ENCODE data around the gene SEMA4B. TPM values are rescaled to one million over a fixed set of nuclear protein-coding genes. Genes with fewer than 3 reads are reported as not detected.

The SEMA4B gene
- total and polyA plus RNA-seq, 9 of the 15 experiments (the other 6 are each of a cell fraction or from before 2014, with no cell fraction given), result 1.3 to 33.6 (median 11.0) TPM

GRCh38 chr15:90184786-90185704 is 16.1 kb upstream of the SEMA4B start (continued):
- no peak for TF ChIP-seq ID3 (CRISPR knock-in tag; IDR thresholded peaks at IDR 0.05)
- peak; percentile 35; the same call in 1 of the 2 replicates for TF ChIP-seq ID3 (tag; IDR thresholded peaks at IDR 0.05)
- TF ChIP-seq ATF2 (CRISPR knock-in tag; IDR thresholded peaks at IDR 0.05), result no peak
- TF ChIP-seq ZBTB11 (CRISPR knock-in tag; IDR thresholded peaks at IDR 0.05), result peak; percentile 58 to 90 (median 65); a peak in 4 of 6 replicates
- TF ChIP-seq TAL1 (IDR thresholded peaks at IDR 0.05), result no peak
- no peak for TF ChIP-seq ZNF24 (IDR thresholded peaks at IDR 0.05)
- TF ChIP-seq ZBTB1 (CRISPR knock-in tag; IDR thresholded peaks at IDR 0.05; ENCODE audit: borderline replicate concordance, low read depth), result peak; percentile 51; the same call in 1 of the 2 replicates
- TF ChIP-seq SMAD2 (IDR thresholded peaks at IDR 0.05; ENCODE audit: low read depth, low read length), result no peak
- peak; percentile 80 for TF ChIP-seq POLR2G (IDR thresholded peaks at IDR 0.05; ENCODE audit: low read depth, low read length)
- no peak for TF ChIP-seq PCBP2 (IDR thresholded peaks at IDR 0.05; ENCODE audit: low read depth, low read length, poor library complexity, severe bottlenecking)
- TF ChIP-seq RFX7 (CRISPR knock-in tag; IDR thresholded peaks at IDR 0.05), result no peak
- peak in 1 of 2 experiments; percentile 80; a peak in 2 of 4 replicates for TF ChIP-seq ZNF639 (CRISPR knock-in tag; conservative IDR thresholded peaks at IDR 0.05 in 1 of 2, IDR thresholded peaks at IDR 0.05 in 1 of 2)
- TF ChIP-seq NFIC (IDR thresholded peaks at IDR 0.05), result peak; percentile 80
- TF ChIP-seq POLR3G (IDR thresholded peaks at IDR 0.05; ENCODE audit: extremely low read depth, insufficient read length, insufficient replicate concordance), result no peak
- TF ChIP-seq NFE2 (IDR thresholded peaks at IDR 0.05; ENCODE audit: low read depth), result no peak
- no peak; the same call in 1 of the 2 replicates for TF ChIP-seq ZBTB33 (CRISPR knock-in tag; IDR thresholded peaks at IDR 0.05)
- TF ChIP-seq DPF2 (IDR thresholded peaks at IDR 0.05), result no peak
